GM12878 (cell line): ENCODE measurements around the gene ANO6.
"Not testable (repeated sequence)": the region's sequence is repeated elsewhere in the genome, so short reads cannot be mapped to it uniquely, and the experiment has no call there.

Experiments used
- BACH1 ChIP-seq: fragments of 450-650 bp; IDR thresholded peaks from 2 replicates; pipeline ENCODE4 v1.6.1; 2017; ENCODE audit warnings: mild to moderate bottlenecking, borderline replicate concordance
- CBX3 ChIP-seq: fragments of 200-600 bp; sonication (generic); IDR thresholded peaks from 2 replicates; pipeline ENCODE4 v1.6.1; 2016; ENCODE audit warnings: low read depth, borderline replicate concordance
- CTCF ChIP-seq, 3 experiments: IDR thresholded peaks in 2 of 3; conservative IDR thresholded peaks in 1 of 3; 2 replicates each; pipeline ENCODE4 v1.5.1; 2011; ENCODE audit warnings: low read depth in 3 of 3, low read length in 3 of 3, mild to moderate bottlenecking in 3 of 3, control low read depth in 2 of 3, moderate library complexity in 2 of 3, inconsistent platforms in 1 of 3, mixed read lengths in 1 of 3; ENCODE audit not compliant: control insufficient read depth in 2 of 3, insufficient read depth in 1 of 3; ENCODE audit errors: extremely low read depth in 1 of 3
- EGR1 ChIP-seq, 2 experiments: IDR thresholded peaks; 1 replicate in 1 of 2; 2 replicates in 1 of 2; pipeline ENCODE4 v1.6.1; 2011 to 2012; ENCODE audit warnings: low read depth in 2 of 2, low read length in 2 of 2, borderline replicate concordance in 1 of 2, mild to moderate bottlenecking in 1 of 2, moderate library complexity in 1 of 2
- IKZF2 ChIP-seq, 2 experiments: fragments of 450-650 bp; IDR thresholded peaks; 2 replicates each; pipeline ENCODE4 v1.6.1; 2017; ENCODE audit warnings: mild to moderate bottlenecking in 2 of 2, moderate library complexity in 2 of 2
- IRF3 ChIP-seq: fragments of 450-650 bp; IDR thresholded peaks from 2 replicates; pipeline ENCODE4 v1.6.1; 2014; ENCODE audit warnings: mild to moderate bottlenecking
- PBX3 ChIP-seq: IDR thresholded peaks from 2 replicates; pipeline ENCODE4 v1.6.1; 2011; ENCODE audit warnings: mild to moderate bottlenecking, low read depth, low read length, moderate library complexity; ENCODE audit not compliant: insufficient replicate concordance
- REST ChIP-seq: IDR thresholded peaks from 2 replicates; pipeline ENCODE4 v1.6.1; 2012; ENCODE audit warnings: mild to moderate bottlenecking, low read depth, low read length
- SMAD1 ChIP-seq: fragments of 450-650 bp; IDR thresholded peaks from 2 replicates; pipeline ENCODE4 v1.6.1; 2018; ENCODE audit warnings: mild to moderate bottlenecking, low read depth; ENCODE audit not compliant: partially characterized antibody
- SREBF2 ChIP-seq: IDR thresholded peaks from 2 replicates; pipeline ENCODE4 v1.6.1; 2012; ENCODE audit warnings: mild to moderate bottlenecking, low read length

GRCh38 chr12:45173293-45173692 is 42.6 kb upstream of the ANO6 start:
- TF ChIP-seq IRF3; CTCF (IDR thresholded peaks at IDR 0.05 in 2 of 3, conservative IDR thresholded peaks at IDR 0.05 in 1 of 3; ENCODE audit: control insufficient read depth in 2 of 3, extremely low read depth in 1 of 3, insufficient read depth in 1 of 3, low read depth in 3 of 3, low read length in 3 of 3); PBX3; BACH1; CBX3; IKZF2 (IDR thresholded peaks at IDR 0.05); REST; EGR1 (IDR thresholded peaks at IDR 0.05; ENCODE audit: borderline replicate concordance in 1 of 2, low read depth in 2 of 2, low read length in 2 of 2); SREBF2; SMAD1: not testable (repeated sequence)
